ENCODE data around the gene PTAFR. TPM values are rescaled to one million over a fixed set of nuclear protein-coding genes. Genes with fewer than 3 reads are reported as not detected.

Gene PTAFR
- total RNA-seq, 1 donor from 2014 or later: 13.1 TPM

DNA sequence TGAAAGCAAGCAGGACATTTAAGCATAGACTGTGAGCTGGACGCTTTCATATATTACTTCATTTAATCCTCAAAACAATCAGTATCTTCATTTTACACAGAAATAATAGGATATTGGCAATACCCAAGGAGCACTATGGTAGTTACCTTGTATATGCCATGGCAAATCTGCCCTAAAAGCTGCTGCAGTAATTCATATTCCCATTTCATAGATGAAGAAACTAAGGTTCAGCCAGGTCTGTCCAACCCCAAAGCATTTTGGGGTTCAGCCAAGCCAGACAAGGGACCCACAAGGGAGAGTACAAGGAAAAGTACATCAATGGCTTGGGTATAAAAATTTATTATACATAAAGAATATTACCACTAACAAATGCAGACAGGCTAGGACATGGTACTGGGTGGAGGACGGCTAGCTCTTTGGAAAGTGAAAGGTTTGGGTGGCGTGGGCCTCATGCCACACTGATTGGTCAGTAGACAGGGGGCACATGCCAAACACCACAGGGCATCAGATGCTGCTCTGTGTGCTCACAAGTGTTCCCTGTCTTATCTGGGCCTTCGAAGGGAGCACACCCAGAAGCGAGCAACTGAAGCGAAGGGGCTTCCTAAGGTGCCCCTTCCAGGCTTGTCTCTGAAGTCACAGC is 23.9 kb upstream of the PTAFR start:
- no peaks in the 10 kb centered on the region for H3K9me3 ChIP-seq
- no peaks in the 10 kb centered on the region for H3K4me1 ChIP-seq
- TF ChIP-seq CTCF (IDR thresholded peaks at IDR 0.05): no peak
- intact Hi-C loops (cut with DNase I): loop anchor here (10.0 kb wide), 1 partner anchor 106 kb away; no protein-coding TSS in a partner anchor
- no peak for DNase-seq (ENCODE audit: low spot score in 2 of 2)
- H3K36me3 ChIP-seq: peaks cover 66 to 72% of the 10 kb centered on the region in 2 donors
- H3K27me3 ChIP-seq: no peaks in the 10 kb centered on the region
- H3K4me3 ChIP-seq: no peak overlapping the region
- H3K27ac ChIP-seq: no peak overlapping the region

DNA sequence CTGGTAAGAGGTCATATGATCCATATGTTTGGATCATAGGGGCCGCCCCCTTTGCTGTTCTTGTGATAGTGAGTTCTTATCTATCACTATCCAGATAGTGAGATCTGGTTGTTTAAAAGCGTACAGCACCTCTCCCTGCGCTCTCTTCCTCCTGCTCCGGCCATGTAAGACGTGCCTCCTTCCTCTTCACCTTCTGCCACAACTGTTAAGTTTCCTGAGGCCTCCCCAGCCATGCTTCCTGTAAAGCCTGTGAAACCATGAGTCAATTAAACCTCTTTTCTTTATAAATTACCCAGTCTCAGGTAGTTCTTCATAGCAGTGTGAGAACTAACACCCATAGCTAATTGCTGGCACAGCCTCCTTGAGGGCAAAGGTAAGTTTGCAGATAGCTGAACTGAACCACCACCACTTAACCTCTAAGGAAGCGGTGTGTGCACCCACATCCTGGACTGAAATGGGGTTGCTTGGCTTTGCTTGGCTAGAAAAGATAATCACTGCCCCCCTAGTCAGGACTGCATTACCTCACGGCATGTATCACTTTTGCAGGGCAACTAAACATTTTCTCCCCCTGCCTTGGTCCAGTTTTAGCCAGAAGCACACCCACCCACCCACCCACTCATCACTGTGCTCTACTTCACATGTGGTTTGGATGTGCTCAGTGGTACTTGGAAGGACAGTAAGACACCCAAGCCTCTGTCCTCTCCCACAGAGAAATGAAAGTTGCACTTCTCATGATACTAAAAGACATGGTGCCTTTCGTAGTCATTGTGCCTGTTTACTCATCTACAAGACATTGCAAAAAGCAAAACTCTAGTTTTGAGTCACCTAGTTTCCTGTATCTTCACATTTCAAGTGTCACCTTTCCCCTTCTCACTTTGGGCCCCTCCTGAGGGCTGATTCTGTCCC is 23.1 kb upstream of the PTAFR start:
- TF ChIP-seq CTCF (IDR thresholded peaks at IDR 0.05): no peak
- Histone ChIP-seq H3K27ac (no peak overlapping the region), H3K4me3 (no peak overlapping the region), H3K4me1 (no peaks in the 10 kb centered on the region), H3K27me3 (no peaks in the 10 kb centered on the region), H3K9me3 (no peaks in the 10 kb centered on the region), H3K36me3 (peaks cover 58 to 65% of the 10 kb centered on the region in 2 donors)
- intact Hi-C loops (cut with DNase I): loop anchor here (10.0 kb wide), 1 partner anchor 105 kb away; no protein-coding TSS in a partner anchor
- no peak for DNase-seq (ENCODE audit: low spot score in 2 of 2)

DNA sequence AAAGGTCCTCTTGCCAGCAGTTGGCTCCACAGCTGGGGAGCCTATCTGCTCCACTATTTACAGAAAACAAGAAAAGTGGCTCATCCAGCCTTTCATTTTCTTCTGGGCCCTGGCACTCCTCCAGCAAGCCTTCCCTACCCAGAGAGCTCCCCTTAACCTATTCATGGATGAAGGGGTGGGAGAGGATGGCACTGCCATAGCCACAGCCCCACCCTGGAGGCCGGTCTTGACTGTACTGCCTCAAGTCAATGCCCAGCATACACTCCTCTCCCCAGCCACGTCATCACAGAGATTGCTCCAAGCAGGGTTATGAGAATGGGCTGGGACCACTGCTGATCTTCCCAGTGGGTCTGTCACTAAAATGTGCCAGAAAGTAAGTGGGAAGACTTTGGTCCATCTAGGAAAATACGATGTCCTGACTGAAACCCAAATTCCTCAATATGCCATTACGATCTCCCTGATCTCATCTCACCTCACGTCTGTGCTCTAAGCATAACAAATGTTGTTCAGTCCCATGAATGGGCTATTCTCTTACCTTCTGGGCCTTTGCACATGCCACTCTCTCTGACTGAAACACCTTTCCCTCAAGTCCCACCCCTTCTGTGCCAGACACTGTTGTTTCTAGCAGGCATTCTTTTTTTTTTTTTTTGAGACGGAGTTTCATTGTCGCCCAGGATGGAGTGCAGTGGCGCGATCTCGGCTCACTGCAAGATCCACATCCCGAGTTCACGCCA is 21.4 kb upstream of the PTAFR start:
- no peaks in the 10 kb centered on the region for H3K4me1 ChIP-seq
- intact Hi-C loops (cut with DNase I): no loop called here
- no peak overlapping the region for H3K27ac ChIP-seq
- H3K27me3 ChIP-seq: no peaks in the 10 kb centered on the region
- TF ChIP-seq CTCF (IDR thresholded peaks at IDR 0.05): no peak
- no peaks in the 10 kb centered on the region for H3K9me3 ChIP-seq
- no peak for DNase-seq (ENCODE audit: low spot score in 2 of 2)
- H3K36me3 ChIP-seq: peaks cover 41 to 47% of the 10 kb centered on the region in 2 donors
- H3K4me3 ChIP-seq: no peak overlapping the region

- H3K4me3 ChIP-seq: no peak overlapping the region
- no peak for DNase-seq (ENCODE audit: low spot score in 2 of 2)
- H3K9me3 ChIP-seq: no peaks in the 10 kb centered on the region
- intact Hi-C loops (cut with DNase I): no loop called here
- peaks cover 29 to 34% of the 10 kb centered on the region in 2 donors for H3K36me3 ChIP-seq
- H3K27ac ChIP-seq: no peak overlapping the region
- no peaks in the 10 kb centered on the region for H3K27me3 ChIP-seq
- H3K4me1 ChIP-seq: no peaks in the 10 kb centered on the region
- TF ChIP-seq CTCF (IDR thresholded peaks at IDR 0.05): no peak
These were observed 19.8 kb upstream of the PTAFR start for GRCh38 chr1:28196330-28196729.

GRCh38 chr1:28195780-28196179 is 19.3 kb upstream of the PTAFR start:
- TF ChIP-seq CTCF (IDR thresholded peaks at IDR 0.05): no peak
- no peak overlapping the region for H3K4me3 ChIP-seq
- no peak for DNase-seq (ENCODE audit: low spot score in 2 of 2)

More at GRCh38 chr1:28195780-28196179, 19.3 kb upstream of the PTAFR start:
- Histone ChIP-seq H3K36me3 (peaks cover 23 to 28% of the 10 kb centered on the region in 2 donors), H3K9me3 (no peaks in the 10 kb centered on the region), H3K27me3 (no peaks in the 10 kb centered on the region), H3K4me1 (no peaks in the 10 kb centered on the region), H3K27ac (no peak overlapping the region)
- intact Hi-C loops (cut with DNase I): no loop called here
